CD4-positive, CD25-positive, alpha-beta regulatory T cell (primary cell): Measurements from ENCODE around the gene KCNAB1. TPM values are rescaled to one million over a fixed set of nuclear protein-coding genes. Genes with fewer than 3 reads are reported as not detected.

Source experiments
- ATAC-seq, 2 donors: fragments of 150-1000 bp; cut with Tn5 transposase; one replicate each; pipeline ENCODE4 v1.10.0; 2021; ENCODE audit warnings: low read depth in 2 of 2, moderate number of reproducible peaks in 2 of 2, moderate library complexity in 1 of 2
- DNase-seq, 3 donors: peaks; one replicate each; pipeline versions ENCODE4 v3.0.0 to v3.0.0-alpha.2; 2012 to 2022; ENCODE audit warnings: mixed read lengths in 1 of 3
- H3K27ac ChIP-seq: one replicate; pipeline ENCODE4 v1.7.0; 2013; ENCODE audit warnings: mild to moderate bottlenecking, low read length; ENCODE audit not compliant: insufficient read depth, poor library complexity, severe bottlenecking
- H3K27me3 ChIP-seq: one replicate; pipeline ENCODE4 v1.7.0; 2013; ENCODE audit warnings: low read length; ENCODE audit not compliant: control insufficient read depth, insufficient read depth
- H3K36me3 ChIP-seq: one replicate; pipeline ENCODE4 v1.7.0; 2013; ENCODE audit warnings: mild to moderate bottlenecking, low read length, moderate library complexity; ENCODE audit not compliant: control insufficient read depth, insufficient read depth
- H3K4me1 ChIP-seq: 2 replicates; pipeline ENCODE4 v1.7.0; 2013; ENCODE audit warnings: mild to moderate bottlenecking, low read length; ENCODE audit not compliant: insufficient read depth, control insufficient read depth, poor library complexity, severe bottlenecking
- H3K4me3 ChIP-seq: one replicate; pipeline ENCODE4 v1.7.0; 2013; ENCODE audit warnings: low read depth, mild to moderate bottlenecking, low read length, moderate library complexity
- H3K9me3 ChIP-seq, 2 experiments: 1 replicate in 1 of 2; 2 replicates in 1 of 2; pipeline ENCODE4 v1.7.0; 2013; ENCODE audit warnings: low read length in 2 of 2, mild to moderate bottlenecking in 1 of 2, moderate library complexity in 1 of 2; ENCODE audit not compliant: control insufficient read depth in 2 of 2
- H3K27ac Mint-ChIP-seq, 3 donors: one replicate each; pipeline ENCODE4 v1.8.0; 2020 to 2022; ENCODE audit warnings: mild to moderate bottlenecking in 3 of 3, mixed read lengths in 3 of 3, moderate library complexity in 2 of 3
- H3K27me3 Mint-ChIP-seq: one replicate; pipeline ENCODE4 v1.8.0; 2022; ENCODE audit warnings: mild to moderate bottlenecking, mixed read lengths
- H3K36me3 Mint-ChIP-seq: one replicate; pipeline ENCODE4 v1.8.0; 2020; ENCODE audit warnings: mixed read lengths
- H3K4me1 Mint-ChIP-seq, 4 donors: one replicate each; pipeline ENCODE4 v1.8.0; 2020 to 2022; ENCODE audit warnings: mixed read lengths in 4 of 4, mild to moderate bottlenecking in 1 of 4
- H3K4me3 Mint-ChIP-seq, 4 donors: one replicate each; pipeline ENCODE4 v1.8.0; 2020 to 2022; ENCODE audit warnings: mild to moderate bottlenecking in 4 of 4, mixed read lengths in 4 of 4, moderate library complexity in 3 of 4
- H3K9me3 Mint-ChIP-seq, 7 donors: one replicate each; pipeline ENCODE4 v1.8.0; 2020 to 2022; ENCODE audit warnings: mixed read lengths in 7 of 7, mild to moderate bottlenecking in 3 of 7, moderate library complexity in 2 of 7
- polyA plus RNA-seq, 4 donors: library from polyadenylated mRNA; unstranded; fragments of 300-500 nt; fragmentation: Illumina TruSeq; gene quantifications; one replicate each; pipeline ENCODE4 v1.2.3, GENCODE V29; 2021
- total RNA-seq: library from RNA; stranded (reverse); gene quantifications from one replicate; pipeline ENCODE4 v1.2.3, GENCODE V29; 2022

Gene KCNAB1
- total and polyA plus RNA-seq, 5 donors from 2014 or later: 0.08 to 0.26 (median 0.17) TPM

DNA sequence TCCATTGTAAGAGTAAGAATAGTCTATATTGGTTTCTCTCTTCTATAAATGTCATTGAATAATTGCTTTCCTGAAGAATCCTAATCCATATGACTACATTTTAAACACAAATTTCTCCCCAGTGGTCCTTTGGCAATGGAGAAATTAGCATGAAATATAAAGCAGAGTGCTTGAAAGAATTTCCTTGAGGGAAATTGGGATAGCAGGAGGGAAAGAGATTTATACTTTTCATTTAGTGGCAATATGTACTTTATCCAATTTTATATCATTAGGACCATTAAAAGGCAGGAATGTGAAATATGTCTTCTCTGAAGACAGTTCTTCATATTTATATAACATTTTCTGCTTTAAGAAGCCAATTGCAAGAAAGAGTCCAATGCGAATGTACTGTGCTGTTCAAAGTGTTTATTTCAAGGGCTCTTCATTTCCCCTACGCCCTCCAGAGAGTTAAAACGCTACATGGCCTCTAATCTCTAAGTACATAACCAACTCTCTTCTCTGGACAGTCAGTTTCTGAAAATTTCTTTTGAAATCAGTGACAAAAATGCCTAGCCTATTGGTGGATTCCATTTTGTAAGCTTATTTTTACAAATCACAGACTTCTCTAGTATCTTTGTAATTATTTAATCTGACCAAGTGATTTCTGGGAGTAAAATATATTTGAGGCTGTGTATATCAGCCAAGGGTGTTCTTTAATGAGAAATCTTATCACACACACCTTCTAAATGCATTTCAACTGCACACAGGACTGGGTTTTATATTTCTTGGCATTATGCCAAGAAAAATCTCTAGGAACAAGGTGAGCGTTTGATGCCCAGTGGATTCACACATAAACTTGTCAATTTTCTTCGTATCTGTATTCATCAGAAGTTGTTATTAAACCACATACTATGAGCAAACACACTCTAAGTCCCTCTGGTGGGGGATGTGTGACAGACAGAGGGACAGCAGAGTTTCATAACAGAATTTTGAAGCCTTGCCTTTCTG lies 51.2 kb downstream of the KCNAB1 start:
- H3K27ac Mint-ChIP-seq: no peak overlapping the region
- ATAC-seq: no peak

GRCh38 chr3:156172536-156172935 lies 52.2 kb downstream of the KCNAB1 start:
- ATAC-seq: no peak
- Histone ChIP-seq H3K4me3 (no peak overlapping the region), H3K27ac (no peak overlapping the region), H3K27me3 (peaks cover 8% of the 10 kb centered on the region), H3K4me1 (no peaks in the 10 kb centered on the region), H3K36me3 (no peaks in the 10 kb centered on the region), H3K9me3 (no peaks in the 10 kb centered on the region)
- Mint-ChIP-seq H3K36me3 (no peaks in the 10 kb centered on the region), H3K27me3 (no peaks in the 10 kb centered on the region), H3K4me3 (no peak overlapping the region), H3K4me1 (no peaks in the 10 kb centered on the region), H3K27ac (no peak overlapping the region), H3K9me3 (peaks cover 0 to 1% (median 0%) of the 10 kb centered on the region in 7 donors)
- no peak for DNase-seq

More for the DNA sequence above, 51.2 kb downstream of the KCNAB1 start:
- Mint-ChIP-seq H3K27me3 (no peaks in the 10 kb centered on the region), H3K36me3 (no peaks in the 10 kb centered on the region), H3K4me3 (no peak overlapping the region), H3K9me3 (peaks cover 0 to 1% (median 0%) of the 10 kb centered on the region in 7 donors), H3K4me1 (no peaks in the 10 kb centered on the region)
- Histone ChIP-seq H3K36me3 (no peaks in the 10 kb centered on the region), H3K4me1 (no peaks in the 10 kb centered on the region), H3K4me3 (no peak overlapping the region), H3K27me3 (peaks cover 8% of the 10 kb centered on the region), H3K9me3 (no peaks in the 10 kb centered on the region), H3K27ac (no peak overlapping the region)
- DNase-seq: no peak

DNA sequence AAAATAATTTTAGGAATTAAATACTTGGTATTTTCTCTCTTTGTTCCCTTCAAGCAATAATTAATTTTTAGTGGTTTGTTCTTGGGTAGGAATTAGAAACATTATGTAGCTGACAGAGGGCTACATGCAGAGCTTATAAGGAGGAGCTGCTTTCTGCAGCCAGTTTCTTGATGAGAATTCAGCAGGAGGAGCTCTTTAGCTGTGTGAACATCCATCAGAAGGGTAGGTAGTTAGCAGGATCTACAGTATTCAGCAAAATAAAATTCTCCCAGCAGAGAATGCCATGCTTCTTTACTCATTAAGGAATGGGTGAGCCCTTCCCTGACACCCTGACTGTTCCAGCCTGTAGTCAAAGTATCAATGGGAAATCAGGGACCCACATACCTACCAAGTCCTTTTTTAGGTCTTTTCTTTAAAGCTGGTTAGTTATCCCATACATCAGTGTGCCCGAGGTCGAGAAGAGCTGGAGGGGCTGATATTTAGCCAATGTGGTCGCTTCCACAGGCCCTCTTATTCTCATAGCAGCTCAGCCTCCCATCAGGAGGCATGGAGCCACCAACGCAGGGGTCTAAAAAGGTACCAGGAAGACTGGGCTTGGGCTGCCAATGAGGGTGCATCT lies 54.0 kb downstream of the KCNAB1 start:
- DNase-seq (no peak), ATAC-seq (no peak)
- no peak overlapping the region for H3K4me3 Mint-ChIP-seq
- Histone ChIP-seq H3K4me1 (no peaks in the 10 kb centered on the region), H3K36me3 (no peaks in the 10 kb centered on the region), H3K27ac (no peak overlapping the region), H3K4me3 (no peak overlapping the region), H3K9me3 (no peaks in the 10 kb centered on the region), H3K27me3 (peaks cover 6% of the 10 kb centered on the region)
- H3K36me3 Mint-ChIP-seq: no peaks in the 10 kb centered on the region
- H3K27ac Mint-ChIP-seq: no peak overlapping the region
- no peaks in the 10 kb centered on the region for H3K4me1 Mint-ChIP-seq
- peaks cover under 1% of the 10 kb centered on the region for H3K27me3 Mint-ChIP-seq
- H3K9me3 Mint-ChIP-seq: peaks cover 0 to 1% (median 0%) of the 10 kb centered on the region in 7 donors

GRCh38 chr3:156175570-156175969 lies 55.2 kb downstream of the KCNAB1 start:
- H3K36me3 ChIP-seq: no peaks in the 10 kb centered on the region
- H3K4me1 ChIP-seq: no peaks in the 10 kb centered on the region
- no peaks in the 10 kb centered on the region for H3K4me1 Mint-ChIP-seq
- H3K9me3 Mint-ChIP-seq: peaks cover 0 to 1% (median 0%) of the 10 kb centered on the region in 7 donors
- peaks cover 4% of the 10 kb centered on the region for H3K27me3 Mint-ChIP-seq
- H3K27me3 ChIP-seq: peaks cover 1% of the 10 kb centered on the region
- ATAC-seq (no peak), DNase-seq (no peak)
- H3K9me3 ChIP-seq: no peaks in the 10 kb centered on the region
- H3K27ac ChIP-seq: no peak overlapping the region
- no peaks in the 10 kb centered on the region for H3K36me3 Mint-ChIP-seq
- H3K4me3 ChIP-seq: no peak overlapping the region
- H3K4me3 Mint-ChIP-seq: no peak overlapping the region
- H3K27ac Mint-ChIP-seq: no peak overlapping the region

DNA sequence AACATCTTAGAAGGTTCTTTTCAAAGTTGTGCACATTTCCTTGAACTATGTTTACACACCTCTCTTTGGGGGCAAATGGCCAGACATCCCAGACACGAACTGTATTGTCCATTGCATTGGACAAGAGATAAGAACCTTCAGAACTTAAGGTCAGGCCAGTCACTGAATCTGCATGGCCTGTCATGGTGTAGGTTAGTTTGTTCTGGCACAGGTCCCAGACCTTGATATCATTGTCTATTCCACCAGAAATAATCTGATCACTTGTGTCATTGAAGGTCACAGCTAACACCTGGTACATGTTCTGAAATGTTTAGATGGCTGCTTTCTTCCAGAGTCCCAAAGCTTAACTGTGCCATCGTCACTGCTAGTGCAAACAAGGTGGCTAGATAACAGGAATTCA lies 55.7 kb downstream of the KCNAB1 start:
- Histone ChIP-seq H3K4me1 (no peaks in the 10 kb centered on the region), H3K9me3 (no peaks in the 10 kb centered on the region), H3K27ac (no peak overlapping the region), H3K36me3 (no peaks in the 10 kb centered on the region), H3K4me3 (no peak overlapping the region), H3K27me3 (no peaks in the 10 kb centered on the region)
- Mint-ChIP-seq H3K4me3 (no peak overlapping the region), H3K4me1 (no peaks in the 10 kb centered on the region), H3K36me3 (no peaks in the 10 kb centered on the region), H3K27ac (no peak overlapping the region), H3K27me3 (peaks cover 6% of the 10 kb centered on the region), H3K9me3 (peaks cover 0 to 1% (median 0%) of the 10 kb centered on the region in 7 donors)
- DNase-seq (no peak), ATAC-seq (no peak)

DNA sequence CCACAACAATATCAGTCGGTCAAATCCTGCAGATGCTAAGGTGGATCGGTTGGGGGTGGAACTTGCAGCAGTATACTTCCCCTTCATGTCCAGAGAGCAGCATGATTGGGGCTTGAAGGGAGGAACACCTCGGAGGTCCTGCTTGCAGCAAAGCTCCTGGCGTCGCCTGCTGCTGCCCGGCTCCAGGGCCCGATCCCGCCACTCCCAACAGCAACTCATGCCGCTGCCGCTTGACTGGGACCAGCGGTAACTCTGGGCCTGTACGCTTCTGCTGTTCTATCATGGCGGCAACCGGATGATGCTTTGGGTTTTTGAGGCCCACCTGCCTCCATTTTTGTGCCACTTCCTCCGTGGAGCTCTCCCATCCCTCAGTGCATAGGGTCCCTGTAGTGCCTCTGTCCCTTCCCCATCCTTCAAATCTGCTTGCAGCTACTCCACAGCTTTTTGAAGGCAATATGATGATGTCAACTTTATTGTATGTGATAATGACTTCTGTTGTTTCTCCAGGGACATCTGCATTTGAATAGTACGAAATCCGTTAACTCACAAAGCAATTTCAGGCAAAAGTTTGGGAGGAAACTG lies 56.3 kb downstream of the KCNAB1 start:
- ATAC-seq (no peak), DNase-seq (no peak)
- Mint-ChIP-seq H3K9me3 (peaks cover 0 to 1% (median 0%) of the 10 kb centered on the region in 7 donors), H3K4me1 (no peaks in the 10 kb centered on the region), H3K36me3 (no peaks in the 10 kb centered on the region), H3K27ac (no peak overlapping the region), H3K27me3 (peaks cover 9% of the 10 kb centered on the region), H3K4me3 (no peak overlapping the region)
- H3K4me3 ChIP-seq: no peak overlapping the region
- no peak overlapping the region for H3K27ac ChIP-seq
- no peaks in the 10 kb centered on the region for H3K27me3 ChIP-seq
- no peaks in the 10 kb centered on the region for H3K4me1 ChIP-seq
- no peaks in the 10 kb centered on the region for H3K9me3 ChIP-seq
- H3K36me3 ChIP-seq: no peaks in the 10 kb centered on the region

- Histone ChIP-seq H3K27ac (no peak overlapping the region), H3K4me1 (no peaks in the 10 kb centered on the region), H3K36me3 (no peaks in the 10 kb centered on the region), H3K4me3 (no peak overlapping the region), H3K27me3 (no peaks in the 10 kb centered on the region), H3K9me3 (no peaks in the 10 kb centered on the region)
- ATAC-seq: no peak
- no peak for DNase-seq
- H3K4me1 Mint-ChIP-seq: no peaks in the 10 kb centered on the region
- no peaks in the 10 kb centered on the region for H3K9me3 Mint-ChIP-seq
- H3K27me3 Mint-ChIP-seq: peaks cover 9% of the 10 kb centered on the region
- no peak overlapping the region for H3K27ac Mint-ChIP-seq
- no peaks in the 10 kb centered on the region for H3K36me3 Mint-ChIP-seq
- no peak overlapping the region for H3K4me3 Mint-ChIP-seq
Observed at GRCh38 chr3:156180077-156180476, 59.7 kb downstream of the KCNAB1 start.
